ENCODE data around the gene PCED1B.

Gene PCED1B

GRCh38 chr12:47111392-47111778 is 32.0 kb downstream of the PCED1B start:
- TF ChIP-seq, protein P1, sequence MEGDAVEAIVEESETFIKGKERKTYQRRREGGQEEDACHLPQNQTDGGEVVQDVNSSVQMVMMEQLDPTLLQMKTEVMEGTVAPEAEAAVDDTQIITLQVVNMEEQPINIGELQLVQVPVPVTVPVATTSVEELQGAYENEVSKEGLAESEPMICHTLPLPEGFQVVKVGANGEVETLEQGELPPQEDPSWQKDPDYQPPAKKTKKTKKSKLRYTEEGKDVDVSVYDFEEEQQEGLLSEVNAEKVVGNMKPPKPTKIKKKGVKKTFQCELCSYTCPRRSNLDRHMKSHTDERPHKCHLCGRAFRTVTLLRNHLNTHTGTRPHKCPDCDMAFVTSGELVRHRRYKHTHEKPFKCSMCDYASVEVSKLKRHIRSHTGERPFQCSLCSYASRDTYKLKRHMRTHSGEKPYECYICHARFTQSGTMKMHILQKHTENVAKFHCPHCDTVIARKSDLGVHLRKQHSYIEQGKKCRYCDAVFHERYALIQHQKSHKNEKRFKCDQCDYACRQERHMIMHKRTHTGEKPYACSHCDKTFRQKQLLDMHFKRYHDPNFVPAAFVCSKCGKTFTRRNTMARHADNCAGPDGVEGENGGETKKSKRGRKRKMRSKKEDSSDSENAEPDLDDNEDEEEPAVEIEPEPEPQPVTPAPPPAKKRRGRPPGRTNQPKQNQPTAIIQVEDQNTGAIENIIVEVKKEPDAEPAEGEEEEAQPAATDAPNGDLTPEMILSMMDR (IDR thresholded peaks at IDR 0.05) = no peak

GRCh38 chr12:47111854-47112253 is 32.4 kb downstream of the PCED1B start:
- TF ChIP-seq, protein P1 (IDR thresholded peaks at IDR 0.05) = no peak

DNA sequence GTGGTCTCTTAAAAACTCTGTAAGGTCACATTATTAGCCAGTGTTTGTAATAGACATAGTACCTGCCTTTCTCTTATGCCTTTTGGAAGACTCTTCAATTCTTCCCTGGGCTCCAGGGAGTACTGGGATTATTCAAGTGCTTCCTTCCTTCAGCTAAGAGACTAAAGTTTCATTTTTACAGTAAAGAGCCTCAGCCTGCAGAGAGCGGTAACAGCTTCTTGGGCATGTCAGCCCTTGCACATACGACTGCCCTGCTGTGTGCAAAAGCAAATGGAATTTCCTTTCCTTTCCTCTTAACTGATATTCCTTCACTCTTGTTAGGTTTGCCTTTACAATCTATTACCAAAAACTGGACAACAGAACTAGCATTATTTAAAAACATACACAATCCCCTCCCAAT is 33.3 kb downstream of the PCED1B start:
- TF ChIP-seq, protein P1 (IDR thresholded peaks at IDR 0.05) = no peak

DNA sequence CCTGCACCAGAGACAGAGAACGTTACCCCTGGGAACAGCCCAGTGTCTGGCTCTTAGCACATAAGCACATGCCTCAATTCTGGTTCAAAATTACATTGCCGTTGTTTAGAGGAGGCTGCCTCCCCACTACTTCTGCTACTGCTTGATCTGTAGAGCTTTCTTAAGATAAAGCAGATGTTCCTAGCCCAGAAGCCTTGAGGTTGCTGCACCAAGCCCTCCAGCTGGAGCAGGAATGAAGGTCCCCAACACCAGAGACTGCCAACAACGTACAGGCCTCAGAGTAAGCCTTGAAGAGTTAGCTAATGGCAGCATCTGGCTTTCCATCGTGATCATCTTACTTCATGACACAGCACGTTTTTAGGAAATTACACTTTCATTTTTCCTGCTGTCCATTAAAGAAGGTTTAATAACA is 35.1 kb downstream of the PCED1B start:
- TF ChIP-seq, protein P1 (IDR thresholded peaks at IDR 0.05) = no peak

DNA sequence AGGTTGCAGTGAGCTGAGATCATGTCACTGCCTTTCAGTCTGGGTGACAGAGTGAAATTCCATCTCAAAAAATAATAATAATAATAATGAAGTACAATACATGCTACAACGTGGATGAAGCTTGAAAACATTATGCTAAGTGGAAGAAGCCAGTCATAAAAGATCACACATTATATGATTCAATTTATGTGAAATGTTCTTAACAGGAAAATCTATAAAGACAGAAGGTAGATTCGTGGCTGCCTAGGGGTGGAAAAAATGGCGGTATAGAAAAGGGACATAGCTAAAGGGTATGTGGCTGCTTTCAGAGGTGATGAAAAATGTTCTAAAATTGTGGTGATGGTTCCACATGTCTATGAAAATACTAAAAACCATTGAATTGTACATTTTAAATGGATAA is 41.3 kb downstream of the PCED1B start:
- TF ChIP-seq, protein P1 (IDR thresholded peaks at IDR 0.05) = no peak

DNA sequence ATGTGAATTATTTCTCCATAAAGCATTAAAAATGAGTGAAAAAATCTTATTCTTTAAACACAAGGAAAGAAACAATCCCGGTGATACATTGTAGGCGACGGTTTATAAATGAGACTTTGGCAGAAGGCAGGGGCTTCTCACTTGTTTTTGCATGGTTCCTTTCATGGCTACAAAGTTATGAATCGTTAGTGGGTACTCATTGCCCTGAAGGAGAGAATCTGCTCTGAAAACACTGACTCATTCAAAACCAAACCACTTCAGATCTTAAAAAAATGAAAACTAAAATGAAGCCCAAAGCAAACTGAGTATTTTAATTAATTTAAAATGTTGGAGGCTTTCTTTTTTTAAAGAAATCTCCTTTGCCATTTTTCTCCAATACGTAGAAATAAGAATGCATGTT is 41.7 kb downstream of the PCED1B start:
- TF ChIP-seq, protein P1 (IDR thresholded peaks at IDR 0.05) = no peak

- TF ChIP-seq, protein P1 (IDR thresholded peaks at IDR 0.05) = no peak
Measured at GRCh38 chr12:47122602-47123001, 43.2 kb downstream of the PCED1B start.

- TF ChIP-seq, protein P1 (IDR thresholded peaks at IDR 0.05) = no peak
Measured at GRCh38 chr12:47123730-47124129, 44.3 kb downstream of the PCED1B start.
